HG03135 (cell line): Measurements from ENCODE around the gene CRB1.
"Not testable (repeated sequence)": the region's sequence is repeated elsewhere in the genome, so short reads cannot be mapped to it uniquely, and the experiment has no call there.

Experiments
- ATAC-seq: cut with Tn5 transposase; IDR thresholded peaks from one replicate; pipeline ENCODE4 v1.9.1; 2021; ENCODE audit warnings: mild to moderate bottlenecking, moderate library complexity; ENCODE audit not compliant: unreplicated experiment

CRB1 gene

GRCh38 chr1:197448121-197448779 lies 180.2 kb downstream of the CRB1 start:
- no peak for ATAC-seq

- no peak for ATAC-seq
These were observed 183.3 kb downstream of the CRB1 start for GRCh38 chr1:197451381-197451780.

GRCh38 chr1:197453376-197454058 lies 185.5 kb downstream of the CRB1 start:
- no peak for ATAC-seq

- ATAC-seq, result no peak
These were observed 194.5 kb downstream of the CRB1 start for GRCh38 chr1:197462539-197462938.

GRCh38 chr1:197463142-197463541 lies 195.1 kb downstream of the CRB1 start:
- ATAC-seq, result no peak

GRCh38 chr1:197464044-197464443 lies 196.0 kb downstream of the CRB1 start:
- ATAC-seq, result no peak

GRCh38 chr1:197465528-197466327 lies 197.7 kb downstream of the CRB1 start:
- ATAC-seq, result no peak

- ATAC-seq, result no peak
These were observed 198.8 kb downstream of the CRB1 start for GRCh38 chr1:197466813-197467212.

- no peak for ATAC-seq
These were observed 199.8 kb downstream of the CRB1 start for GRCh38 chr1:197467881-197468280.

- no peak for ATAC-seq
These were observed 200.6 kb downstream of the CRB1 start for GRCh38 chr1:197468543-197469175.

- ATAC-seq, result no peak
These were observed 201.7 kb downstream of the CRB1 start for GRCh38 chr1:197469620-197470210.

- no peak for ATAC-seq
These were observed 202.3 kb downstream of the CRB1 start for GRCh38 chr1:197470330-197470729.

- no peak for ATAC-seq
These were observed 203.4 kb downstream of the CRB1 start for GRCh38 chr1:197471248-197471985.

GRCh38 chr1:197472141-197472540 lies 204.1 kb downstream of the CRB1 start:
- ATAC-seq, result no peak

- no peak for ATAC-seq
These were observed 212.4 kb downstream of the CRB1 start for GRCh38 chr1:197480446-197480845.

GRCh38 chr1:197481101-197481500 lies 213.0 kb downstream of the CRB1 start:
- no peak for ATAC-seq

- no peak for ATAC-seq
These were observed 217.7 kb downstream of the CRB1 start for GRCh38 chr1:197485790-197486189.

- no peak for ATAC-seq
These were observed 218.9 kb downstream of the CRB1 start for GRCh38 chr1:197486946-197487345.

- not testable (repeated sequence) for ATAC-seq
These were observed 223.5 kb downstream of the CRB1 start for GRCh38 chr1:197491505-197491904.

- ATAC-seq, result no peak
These were observed 228.7 kb downstream of the CRB1 start for GRCh38 chr1:197496722-197497121.
